ENCODE measurements around the gene GAPDH.
"Not testable (repeated sequence)": the region's sequence is repeated elsewhere in the genome, so short reads cannot be mapped to it uniquely, and the experiment has no call there.

The GAPDH gene

DNA sequence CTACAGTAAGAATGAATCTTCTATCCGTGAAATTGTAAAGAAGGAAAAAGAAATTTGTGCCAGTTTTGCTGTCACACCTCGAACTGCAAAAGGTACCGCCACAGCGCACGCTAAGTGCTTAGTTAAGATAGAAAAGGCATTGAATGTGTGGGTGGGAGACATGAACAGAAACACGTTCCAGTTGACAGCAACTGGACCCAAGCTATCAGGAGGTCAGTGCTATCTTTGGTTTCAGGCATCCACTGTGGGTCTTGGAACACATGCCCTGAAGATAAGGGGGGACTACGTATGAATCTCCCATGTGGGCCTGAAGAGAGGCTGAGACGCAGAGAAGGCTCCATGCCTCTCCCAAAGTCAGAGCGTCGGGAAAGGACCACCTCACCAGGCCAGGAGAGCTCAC lies 11.7 kb downstream of the GAPDH start:
- no peak for DNase-seq (ENCODE audit: low read depth)

DNA sequence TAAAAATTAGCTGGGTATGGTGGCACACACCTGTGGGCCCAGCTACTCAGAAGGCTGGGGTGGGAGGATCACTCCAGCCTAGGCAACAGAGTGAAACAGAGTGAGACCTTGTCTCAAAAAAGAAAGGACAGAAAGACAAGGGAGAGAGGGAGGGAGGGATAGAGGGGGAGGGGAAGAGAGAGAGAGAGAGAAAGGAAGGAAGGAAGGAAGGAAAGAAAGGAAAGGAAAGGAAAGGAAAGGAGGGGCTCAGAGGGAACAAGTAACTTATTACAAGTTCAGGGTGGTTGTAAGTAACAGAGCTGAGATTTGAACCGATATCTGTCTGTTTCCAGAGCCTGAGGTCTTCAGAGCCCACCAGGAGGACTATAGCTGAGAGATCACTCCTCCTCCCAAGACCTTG lies 13.2 kb downstream of the GAPDH start:
- DNase-seq (ENCODE audit: low read depth): no peak

DNA sequence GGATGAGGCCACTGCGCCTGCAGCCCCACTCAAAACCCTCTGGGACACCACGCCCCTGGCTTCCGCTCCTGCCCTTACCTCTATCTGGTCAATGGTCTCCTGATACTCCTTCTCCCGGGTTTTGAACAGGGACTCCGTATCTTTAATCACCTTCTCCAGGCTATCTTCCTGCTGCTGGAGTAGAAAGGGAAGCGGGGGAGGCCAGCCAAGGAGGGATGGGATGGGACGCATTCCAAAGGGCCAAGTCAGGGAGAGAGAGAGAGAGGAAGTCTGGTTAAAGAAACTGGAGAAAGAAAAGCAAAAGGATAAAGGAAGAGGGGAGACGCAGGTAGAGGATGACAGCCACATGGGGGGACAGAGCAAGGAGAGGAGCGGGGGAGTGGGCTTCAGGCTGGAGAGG lies 13.7 kb downstream of the GAPDH start:
- no peak for DNase-seq (ENCODE audit: low read depth)

DNA sequence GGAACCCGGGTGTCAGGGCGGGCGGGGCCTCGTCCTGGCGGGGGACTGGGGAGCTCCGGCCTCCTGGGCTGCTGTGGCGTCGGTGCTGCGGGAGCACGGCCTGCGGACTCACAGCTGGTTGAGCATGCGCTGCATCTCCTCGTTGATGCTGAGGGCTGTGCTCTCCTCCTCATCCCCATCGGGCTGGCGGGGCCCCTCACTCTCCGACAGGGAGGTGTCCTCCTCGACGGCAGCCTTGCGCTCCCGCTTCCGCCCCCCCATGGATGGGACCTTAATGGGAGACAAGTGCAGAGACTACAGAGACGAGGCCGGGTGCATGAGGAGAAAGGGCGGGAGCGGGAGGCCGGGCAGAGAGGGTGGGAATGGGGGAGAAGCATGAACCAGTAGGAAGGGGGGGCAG lies 14.2 kb downstream of the GAPDH start:
- DNase-seq (ENCODE audit: low read depth): no peak

DNA sequence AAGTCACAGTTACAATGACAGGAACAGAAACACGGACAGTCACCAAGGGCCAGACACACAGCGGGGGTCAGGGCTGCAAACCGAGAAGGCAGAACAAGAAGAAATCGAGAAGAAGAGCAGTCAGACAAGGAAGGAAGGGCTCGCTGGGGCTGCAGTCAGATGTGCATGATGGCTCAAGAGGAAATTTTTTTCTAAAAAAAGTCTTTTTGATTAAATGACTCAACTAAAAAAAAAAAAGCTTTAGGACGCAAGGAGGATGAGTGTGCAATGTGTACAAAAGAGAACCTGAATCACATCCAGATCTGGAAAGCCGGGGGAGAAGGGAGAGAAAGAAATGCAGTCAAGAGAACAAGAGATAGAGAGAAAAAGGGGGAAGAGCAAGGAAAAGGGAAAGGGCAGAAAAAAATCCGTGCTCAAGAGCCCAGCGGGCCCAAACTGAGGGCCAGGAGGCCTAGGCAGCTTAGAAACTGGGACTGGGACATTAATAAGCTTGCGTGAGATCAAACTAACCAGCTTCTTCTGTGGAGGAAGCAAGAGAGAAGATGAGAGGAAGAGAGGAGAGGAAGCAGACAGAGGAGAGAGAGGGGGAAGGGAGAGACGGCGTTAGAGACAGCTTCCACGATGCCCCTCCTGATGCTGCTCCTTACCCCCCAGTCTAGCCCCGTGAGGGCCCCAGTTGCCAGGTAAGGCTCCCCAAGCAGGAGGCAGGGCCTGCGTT lies 14.8 kb downstream of the GAPDH start:
- DNase-seq (ENCODE audit: low read depth): no peak

DNA sequence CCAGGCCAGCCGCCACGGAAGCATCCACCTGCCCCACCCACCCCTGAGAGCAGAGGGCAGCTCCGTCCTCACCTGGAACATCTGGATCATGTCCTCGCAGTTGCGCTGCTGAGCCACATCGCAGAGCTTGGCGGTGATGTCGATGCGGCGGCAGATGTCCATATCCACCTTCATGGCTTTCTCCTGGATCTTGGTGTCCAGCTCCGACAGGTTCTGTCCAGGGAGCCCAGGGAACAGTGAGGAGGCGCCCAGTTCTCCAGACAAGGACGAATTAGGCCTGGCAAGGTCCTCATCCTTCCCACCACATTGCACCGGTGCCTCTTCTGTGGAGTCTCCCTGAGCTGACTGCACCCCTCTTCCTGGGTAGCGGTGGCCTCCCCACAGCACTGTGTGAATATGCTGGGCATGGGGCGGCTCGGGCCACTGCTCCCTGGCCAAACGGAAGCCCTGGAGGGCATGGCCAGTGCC lies 15.4 kb downstream of the GAPDH start:
- no peak for DNase-seq (ENCODE audit: low read depth)

DNA sequence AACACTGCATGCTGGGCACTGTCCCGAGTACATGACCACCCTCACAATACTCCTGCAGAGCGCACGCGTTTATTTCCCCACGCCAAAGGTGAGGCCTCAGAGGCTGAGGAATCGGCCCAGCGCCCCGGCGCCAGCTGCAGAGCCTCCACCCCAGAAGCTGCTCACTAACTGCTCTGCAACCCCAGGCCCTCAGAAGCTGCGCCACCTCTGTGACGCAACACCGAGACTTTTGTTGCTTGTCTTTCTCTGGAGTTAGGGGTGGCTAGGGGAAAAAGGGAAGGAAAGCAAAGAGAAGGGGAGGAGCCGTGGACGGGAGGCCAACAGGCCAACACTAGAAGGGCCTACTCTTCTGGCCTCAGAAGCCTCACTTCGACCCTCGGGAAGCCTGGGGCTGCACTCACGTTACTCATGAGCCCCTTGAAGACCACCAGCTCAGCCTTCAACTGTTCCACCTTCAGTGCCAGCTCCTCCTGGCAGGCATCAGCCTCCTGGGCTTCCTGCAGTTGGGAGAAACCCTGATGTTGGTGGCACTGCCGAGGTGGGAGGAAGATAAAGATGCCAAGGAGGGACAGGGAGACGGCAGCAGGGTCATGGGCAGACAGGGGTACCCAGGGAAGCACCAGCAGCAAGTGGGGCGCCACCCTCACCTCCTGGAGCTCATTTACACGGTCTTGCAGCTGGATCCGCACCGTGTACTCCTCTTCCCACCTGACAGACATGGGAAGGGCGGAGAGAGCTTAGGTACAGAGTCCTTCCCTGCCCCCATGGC lies 16.2 kb downstream of the GAPDH start:
- no peak for DNase-seq (ENCODE audit: low read depth)

DNA sequence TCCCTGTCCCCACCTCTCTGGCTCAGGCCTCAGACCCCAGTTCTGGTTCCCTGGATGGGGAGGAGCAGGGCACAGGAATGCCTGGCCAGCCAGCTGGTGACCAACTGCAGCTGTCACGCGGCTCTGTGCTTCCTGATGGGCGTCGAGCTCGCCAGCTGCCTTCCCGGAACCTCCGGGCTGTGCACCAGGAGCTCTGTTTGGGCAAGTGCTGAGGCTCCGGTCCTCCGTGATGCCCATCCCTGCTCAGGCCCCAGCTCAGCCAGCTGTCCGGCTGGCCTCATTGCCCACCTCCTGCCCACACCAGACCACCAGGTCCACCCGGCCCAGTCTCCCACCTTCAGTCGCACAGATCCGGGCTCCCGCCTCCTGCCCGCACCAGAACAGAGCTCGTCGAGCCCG lies 16.7 kb downstream of the GAPDH start:
- no peak for DNase-seq (ENCODE audit: low read depth)

DNA sequence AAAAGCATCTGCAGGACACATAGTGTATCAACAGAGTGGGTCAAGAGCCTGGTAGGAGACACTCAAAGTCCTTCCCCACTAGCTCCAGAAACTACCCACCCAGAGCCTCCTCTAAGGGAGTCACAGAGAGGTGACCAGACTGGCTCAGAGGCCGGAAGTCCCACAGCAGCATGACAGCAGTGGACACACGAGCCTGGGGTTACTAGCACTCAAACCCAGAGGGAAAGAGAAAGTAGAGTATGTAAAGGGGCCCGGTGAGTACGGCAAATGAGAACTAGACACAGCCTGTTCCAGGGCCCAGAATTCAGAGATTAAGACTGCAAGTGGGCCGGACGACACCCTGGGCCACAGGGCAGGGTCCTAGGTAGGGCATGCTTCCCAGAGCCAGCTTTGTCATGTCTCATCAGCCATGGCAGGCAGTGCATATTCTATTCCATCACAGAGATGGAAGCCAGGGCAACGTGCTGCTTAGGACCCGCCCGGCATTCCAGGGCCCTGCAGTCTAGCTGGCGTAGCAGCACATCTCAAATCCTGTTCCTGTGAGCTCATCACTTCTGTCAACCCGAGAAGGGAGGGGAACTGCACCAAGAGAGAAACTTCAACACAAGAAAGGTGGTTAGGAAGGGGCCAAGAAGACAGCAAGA lies 17.3 kb downstream of the GAPDH start:
- DNase-seq (ENCODE audit: low read depth): no peak

DNA sequence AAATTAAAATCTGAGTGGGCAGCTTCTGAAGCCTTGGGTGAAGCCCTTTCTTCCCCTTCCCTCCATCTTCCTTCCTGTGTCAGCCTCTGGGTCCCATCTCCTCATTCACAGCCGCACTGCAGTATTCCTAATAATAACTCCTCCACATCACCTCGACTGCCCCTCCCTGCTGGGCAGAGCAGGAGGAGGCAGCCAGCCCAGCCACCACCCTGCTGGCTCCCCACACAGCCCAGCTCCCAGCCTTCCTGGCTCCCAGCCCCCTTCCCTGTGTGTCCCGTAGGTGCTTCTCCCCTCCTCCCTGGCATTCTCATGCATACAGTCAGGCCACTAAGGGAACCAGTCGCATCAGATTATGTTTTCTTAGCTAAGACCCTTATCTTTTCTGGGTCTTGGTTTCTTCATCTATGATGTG lies 17.8 kb downstream of the GAPDH start:
- no peak for DNase-seq (ENCODE audit: low read depth)

DNA sequence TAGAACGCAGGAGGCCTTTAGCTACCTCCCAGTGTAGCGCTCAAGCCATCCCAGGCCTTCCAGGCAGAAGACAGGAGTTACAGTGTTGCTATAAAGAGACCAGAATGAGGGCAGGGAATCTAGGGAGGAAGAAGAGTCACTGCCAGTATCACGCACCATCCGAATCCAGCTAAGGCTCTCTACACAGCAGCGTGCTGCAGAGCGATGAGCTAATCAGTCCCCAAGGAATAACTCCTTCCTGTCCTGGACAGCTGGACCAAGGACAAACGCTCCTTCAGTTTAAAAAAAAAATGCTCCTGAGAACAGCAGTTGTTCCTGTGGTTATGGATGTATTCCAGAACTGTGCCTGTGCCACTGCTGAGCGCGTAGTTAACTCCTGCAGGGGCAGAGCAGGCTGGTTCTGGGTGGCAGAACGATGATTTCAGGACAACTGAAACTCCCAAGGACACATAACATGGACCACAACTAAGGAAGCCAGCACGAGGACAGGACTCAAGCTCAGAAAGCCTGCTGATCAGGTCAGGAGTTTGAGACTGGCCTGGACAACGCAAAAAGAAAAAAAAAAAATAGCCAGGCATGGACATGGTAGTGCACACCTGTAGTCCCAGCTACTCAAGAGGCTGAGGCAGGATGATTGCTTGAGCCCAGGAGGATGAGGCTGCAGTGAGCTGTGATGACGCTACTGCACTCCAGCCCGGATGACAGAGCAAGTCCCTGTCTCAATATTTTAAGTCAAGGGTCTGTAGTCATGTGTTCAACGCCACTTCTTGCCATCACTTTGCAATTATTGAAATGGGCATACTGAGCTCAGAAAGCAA lies 18.9 kb downstream of the GAPDH start:
- DNase-seq (ENCODE audit: low read depth): peak; percentile 97

DNA sequence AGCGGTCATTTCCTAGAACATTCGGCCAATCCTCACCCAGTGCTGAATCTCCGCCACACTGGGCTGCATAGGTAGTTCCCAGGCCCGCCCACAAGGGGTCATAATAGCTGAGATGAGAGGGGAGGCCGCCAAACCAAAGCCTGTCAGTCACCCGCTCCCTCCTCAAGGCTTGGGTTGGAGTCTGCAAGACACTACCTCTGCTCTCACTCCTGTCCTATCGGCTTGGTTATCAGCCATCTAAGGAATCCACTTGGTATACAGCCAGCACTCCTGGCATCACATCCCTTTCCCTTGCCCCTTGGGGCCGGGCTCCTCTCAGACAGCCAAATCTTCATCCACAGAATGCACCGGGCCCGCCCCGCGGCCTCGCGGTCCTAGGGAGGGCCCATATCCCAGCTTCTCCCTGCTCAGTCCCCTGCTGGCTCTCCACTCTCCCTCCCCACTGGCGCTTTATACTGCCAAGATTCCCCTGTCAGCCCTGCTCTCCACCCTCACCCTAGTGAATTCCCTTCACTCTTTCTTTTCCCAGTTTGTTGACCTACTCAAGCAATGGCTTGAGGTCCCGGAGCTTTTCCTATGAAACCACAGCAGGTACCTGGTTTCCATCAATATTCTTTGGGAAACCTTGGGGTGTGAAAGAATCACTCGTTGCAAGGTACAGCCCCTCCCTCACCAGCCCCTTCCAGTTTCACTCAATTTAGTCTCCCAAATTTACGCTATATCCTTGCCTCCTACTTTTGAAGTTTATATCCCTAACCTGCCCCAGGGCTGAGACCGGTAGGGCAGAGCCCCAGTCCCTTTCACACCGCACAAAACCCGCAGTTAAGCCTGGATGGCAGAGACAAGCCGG lies 20.1 kb downstream of the GAPDH start:
- DNase-seq (ENCODE audit: low read depth): no peak

DNA sequence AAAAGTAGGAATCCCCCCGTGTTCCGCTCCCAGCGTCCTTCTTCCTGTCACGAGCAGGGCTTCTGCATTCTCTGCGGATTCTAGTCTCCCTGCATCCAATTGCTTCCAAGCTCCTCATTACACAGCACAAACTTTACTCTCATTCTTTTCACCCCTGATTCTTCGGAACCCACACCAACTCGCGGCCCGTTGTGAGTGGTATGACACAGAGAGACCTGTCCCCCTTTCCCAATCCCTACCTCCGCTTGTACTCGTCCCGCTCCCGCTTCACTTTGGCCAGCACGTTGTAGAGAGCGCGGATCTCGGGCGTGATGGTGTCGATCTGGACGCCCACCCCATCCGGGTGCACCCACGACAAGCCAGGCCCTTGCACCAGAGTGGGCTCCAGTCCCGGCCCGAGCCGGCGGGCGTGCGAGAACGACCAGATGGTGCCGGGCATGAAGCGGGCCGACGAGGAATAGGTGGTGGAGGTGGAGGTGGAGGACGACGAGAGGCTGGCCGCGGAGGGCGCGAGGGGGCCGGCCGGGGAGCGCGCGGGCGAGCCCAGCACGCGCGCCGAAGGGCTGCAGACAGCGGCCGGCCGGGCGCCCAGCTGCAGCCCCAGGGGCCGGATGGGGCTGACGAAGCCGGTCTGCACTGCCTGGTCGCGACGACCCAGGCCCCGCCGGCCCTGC lies 20.8 kb downstream of the GAPDH start:
- DNase-seq (ENCODE audit: low read depth): no peak

DNA sequence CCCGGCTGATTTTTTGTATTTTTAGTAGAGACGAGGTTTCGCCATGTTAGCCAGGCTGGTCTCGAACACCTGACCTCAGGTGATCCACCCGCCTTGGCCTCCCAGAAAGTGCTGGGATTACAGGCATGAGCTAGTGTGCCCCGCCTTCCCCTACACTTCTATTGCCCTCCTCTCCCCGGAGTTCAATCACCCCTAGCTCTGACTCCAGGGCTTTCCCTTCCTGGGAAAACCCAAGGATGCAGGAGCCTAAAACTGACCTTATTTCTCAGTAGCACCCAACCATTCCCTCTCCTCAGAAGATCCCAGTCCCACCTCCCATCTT lies 22.1 kb downstream of the GAPDH start:
- DNase-seq (ENCODE audit: low read depth): not testable (repeated sequence)

DNA sequence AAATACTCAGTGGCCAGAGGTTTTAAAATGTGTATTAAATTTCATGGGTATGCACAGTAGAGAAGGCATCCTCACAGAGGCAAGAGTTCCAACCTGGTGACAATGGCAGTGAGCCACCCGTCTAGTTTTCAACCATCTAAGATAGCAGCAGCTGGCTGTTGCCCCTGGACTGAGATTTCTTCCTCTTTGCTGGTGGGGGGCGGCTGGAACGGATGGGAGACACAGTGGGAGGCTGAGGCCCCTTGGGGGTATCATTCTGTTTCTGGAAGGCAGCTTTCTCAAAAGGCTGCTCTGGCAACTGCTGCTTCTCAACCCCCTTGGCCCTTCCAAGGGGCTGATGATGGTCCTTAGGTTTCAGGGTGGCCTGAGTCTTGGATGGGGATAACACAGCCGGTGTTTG lies 22.5 kb downstream of the GAPDH start:
- DNase-seq (ENCODE audit: low read depth): no peak

DNA sequence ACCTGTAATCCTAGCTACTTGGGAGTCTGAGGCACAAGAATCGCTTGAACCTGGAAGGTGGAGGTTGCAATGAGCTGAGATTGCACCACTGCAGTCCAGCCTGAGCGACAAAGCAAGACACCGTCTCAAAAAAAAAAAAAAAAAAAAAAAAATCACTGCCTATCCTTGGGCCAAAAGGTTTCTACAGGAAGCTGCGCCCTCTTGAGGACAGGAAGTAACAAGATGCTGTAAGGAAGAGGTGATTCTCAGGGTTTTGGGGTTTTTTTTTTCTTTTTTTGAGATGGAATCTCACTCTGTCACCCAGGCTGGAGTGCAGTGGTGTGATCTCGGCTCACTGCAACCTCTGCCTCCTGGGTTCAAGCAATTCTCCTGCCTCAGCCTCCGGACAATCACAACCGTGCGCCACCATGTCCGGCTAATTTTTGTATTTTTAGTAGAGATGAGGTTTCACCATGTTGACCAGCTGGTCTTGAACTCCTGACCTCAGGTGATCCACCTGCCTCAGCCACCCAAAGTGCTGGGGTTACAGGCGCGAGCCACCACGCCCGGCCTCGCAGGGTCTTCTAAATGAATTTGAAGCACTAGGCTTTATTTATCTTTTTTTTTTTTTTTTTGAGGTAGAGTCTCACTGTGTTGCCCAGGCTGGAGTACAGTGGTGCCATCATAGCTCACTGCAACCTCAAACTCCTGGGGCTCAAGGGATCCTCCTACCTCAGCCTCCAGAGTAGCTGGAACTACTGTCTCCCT lies 23.9 kb downstream of the GAPDH start:
- DNase-seq (ENCODE audit: low read depth): not testable (repeated sequence)

DNA sequence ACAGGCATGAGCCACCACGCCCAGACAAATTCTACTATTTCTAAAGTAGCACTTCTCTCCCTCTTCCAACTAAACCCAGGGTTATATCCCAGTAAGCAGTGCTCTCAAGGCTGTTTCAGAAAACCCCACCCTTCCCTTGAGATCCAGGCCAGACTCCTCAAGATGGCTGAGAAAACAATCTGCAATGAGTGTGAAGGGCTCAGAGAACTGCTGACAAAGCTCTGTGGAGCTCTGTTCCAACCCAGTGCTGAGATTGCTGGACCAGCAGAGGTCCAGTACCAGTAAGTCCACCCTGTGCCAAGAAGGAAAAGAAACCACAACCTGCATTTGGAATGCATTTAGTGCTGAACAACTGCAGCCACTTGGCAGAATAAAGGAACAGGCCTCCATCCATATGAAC lies 25.2 kb downstream of the GAPDH start:
- no peak for DNase-seq (ENCODE audit: low read depth)

DNA sequence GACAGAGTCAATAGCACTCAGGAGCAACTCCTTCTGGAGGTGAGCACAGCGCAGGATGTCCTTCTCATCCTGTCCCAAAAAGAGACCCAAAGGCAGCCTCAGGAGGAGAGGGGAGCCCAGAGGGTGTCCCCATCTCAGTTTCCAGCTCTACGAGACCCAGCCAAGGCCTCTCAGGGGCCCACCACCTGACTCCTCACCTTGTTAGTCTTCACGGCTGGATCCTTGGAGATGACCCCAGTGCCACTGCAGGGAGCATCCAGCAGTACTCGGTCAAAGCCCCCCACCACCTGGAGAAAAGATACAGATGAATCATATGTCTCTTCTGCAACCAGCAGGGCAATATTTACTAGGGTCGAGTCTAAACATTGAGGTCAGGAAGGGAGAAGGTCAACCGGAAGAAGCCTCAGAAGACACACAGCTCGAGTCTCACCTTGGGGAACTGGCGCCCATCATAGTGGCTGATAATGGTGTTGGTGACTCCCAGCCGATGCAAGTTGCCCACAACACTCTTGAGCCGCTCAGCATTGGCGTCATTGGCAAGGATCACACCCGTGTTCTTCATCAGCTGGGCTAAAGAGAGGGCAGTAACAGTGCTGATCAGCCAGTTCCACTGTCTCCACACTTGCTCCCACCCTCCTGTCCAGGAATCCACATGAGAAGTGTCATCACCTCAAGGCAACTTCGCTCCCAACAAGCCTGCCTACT lies 26.3 kb downstream of the GAPDH start:
- DNase-seq (ENCODE audit: low read depth): no peak

DNA sequence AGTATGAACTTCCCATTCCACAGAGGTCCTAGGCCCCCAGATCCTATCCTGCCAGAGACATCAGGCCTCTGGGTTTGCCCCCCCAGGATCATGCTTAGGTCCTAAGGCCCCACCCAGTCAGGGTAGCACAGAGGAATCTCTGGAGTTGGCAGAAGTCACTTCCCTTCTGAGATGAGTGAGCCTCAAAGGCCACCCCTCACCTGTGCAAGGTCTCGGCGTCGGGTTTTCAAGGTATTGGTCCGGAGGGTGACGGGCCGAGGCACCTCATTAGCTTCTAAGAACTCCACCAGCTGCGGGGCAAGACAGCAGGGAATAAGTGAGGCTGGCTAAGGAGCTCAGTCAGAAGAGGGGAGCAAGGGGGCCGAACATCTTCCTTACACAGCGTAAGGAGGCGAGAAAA lies 28.6 kb downstream of the GAPDH start:
- DNase-seq (ENCODE audit: low read depth): no peak
